Spleen (tissue), 7 donors: ENCODE measurements around the gene GPATCH1.

Experiments
- CTCF ChIP-seq, 11 experiments: fragments of 200-600 bp in 7 of 11; fragments of 450-650 bp in 4 of 11; sonication (generic) in 4 of 11; IDR thresholded peaks in 8 of 11; conservative IDR thresholded peaks in 3 of 11; 1 replicate in 7 of 11; 2 replicates in 4 of 11; pipeline versions ENCODE4 v1.4.0 to v1.8.0; 2016 to 2021; ENCODE audit warnings: antibody characterized with exemption in 11 of 11, inconsistent platforms in 4 of 11, mild to moderate bottlenecking in 1 of 11
- POLR2AphosphoS5 ChIP-seq, 3 donors: sonication (generic); formaldehyde crosslinking; IDR thresholded peaks; one replicate each; pipeline ENCODE4 v1.5.1; 2017; ENCODE audit warnings: antibody characterized with exemption in 3 of 3
- donor health status: DM: no; HTN: no; CAD: no; lungs with moderate emphysema.
- donor health status: DM: no; HTN: no; CAD: no.
- donor health status: DM: no; HTN: no; CAD: no.

- no peak for TF ChIP-seq CTCF (IDR thresholded peaks at IDR 0.05 in 8 of 11, conservative IDR thresholded peaks at IDR 0.05 in 3 of 11)
- no peak for TF ChIP-seq POLR2AphosphoS5 (IDR thresholded peaks at IDR 0.05)
These were observed 30.9 kb upstream of the GPATCH1 start for GRCh38 chr19:33050110-33050509.
